ENCODE measurements around the gene NDST1.

DNA sequence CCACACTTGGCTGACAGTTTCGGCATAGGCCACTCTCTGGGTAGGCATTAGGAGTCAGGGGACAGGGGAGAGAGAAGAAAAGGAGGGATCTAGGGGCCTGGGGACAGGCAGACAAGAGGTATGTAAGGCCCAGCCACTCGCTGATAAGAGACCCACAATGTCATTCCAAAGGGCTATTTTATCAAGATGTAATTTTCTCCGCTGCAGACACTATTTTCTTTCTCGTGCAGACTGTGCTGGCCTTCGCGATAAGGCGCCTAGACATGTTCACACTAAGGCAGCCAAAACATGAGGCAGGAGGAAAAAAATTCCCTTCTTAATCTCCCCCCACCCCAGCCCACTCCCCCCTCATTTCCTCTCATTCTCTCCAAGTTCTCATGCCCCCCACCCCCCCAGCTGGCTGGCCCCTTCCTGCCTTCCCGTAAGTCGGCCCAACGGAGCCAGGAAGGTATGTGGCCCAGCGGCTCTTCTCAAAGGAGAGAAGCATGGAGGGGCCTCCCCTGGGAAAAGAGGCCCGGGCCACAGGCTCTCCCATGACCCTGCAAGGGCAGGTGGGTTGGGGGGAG, 87.6 kb downstream of the NDST1 start:
- TF ChIP-seq, protein P1, sequence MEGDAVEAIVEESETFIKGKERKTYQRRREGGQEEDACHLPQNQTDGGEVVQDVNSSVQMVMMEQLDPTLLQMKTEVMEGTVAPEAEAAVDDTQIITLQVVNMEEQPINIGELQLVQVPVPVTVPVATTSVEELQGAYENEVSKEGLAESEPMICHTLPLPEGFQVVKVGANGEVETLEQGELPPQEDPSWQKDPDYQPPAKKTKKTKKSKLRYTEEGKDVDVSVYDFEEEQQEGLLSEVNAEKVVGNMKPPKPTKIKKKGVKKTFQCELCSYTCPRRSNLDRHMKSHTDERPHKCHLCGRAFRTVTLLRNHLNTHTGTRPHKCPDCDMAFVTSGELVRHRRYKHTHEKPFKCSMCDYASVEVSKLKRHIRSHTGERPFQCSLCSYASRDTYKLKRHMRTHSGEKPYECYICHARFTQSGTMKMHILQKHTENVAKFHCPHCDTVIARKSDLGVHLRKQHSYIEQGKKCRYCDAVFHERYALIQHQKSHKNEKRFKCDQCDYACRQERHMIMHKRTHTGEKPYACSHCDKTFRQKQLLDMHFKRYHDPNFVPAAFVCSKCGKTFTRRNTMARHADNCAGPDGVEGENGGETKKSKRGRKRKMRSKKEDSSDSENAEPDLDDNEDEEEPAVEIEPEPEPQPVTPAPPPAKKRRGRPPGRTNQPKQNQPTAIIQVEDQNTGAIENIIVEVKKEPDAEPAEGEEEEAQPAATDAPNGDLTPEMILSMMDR (optimal IDR thresholded peaks at IDR 0.05 in 1 of 3, IDR thresholded peaks at IDR 0.05 in 1 of 3, conservative IDR thresholded peaks at IDR 0.05 in 1 of 3; ENCODE audit: extremely low read depth in 1 of 3, insufficient read depth in 2 of 3, low read length in 3 of 3) = no peak
- no peak for TF ChIP-seq EZH2 (IDR thresholded peaks at IDR 0.05; ENCODE audit: low read length)
